ENCODE results near the gene ADAMTS2.

The ADAMTS2 gene

GRCh38 chr5:179221196-179221876 lies 123.9 kb downstream of the ADAMTS2 start:
- no peak overlapping the region for H3K27ac ChIP-seq (ENCODE audit: low read length)
- H3K36me3 ChIP-seq (ENCODE audit: insufficient read depth, low read length) = no peaks in the 10 kb centered on the region
- H3K9ac ChIP-seq (ENCODE audit: low read depth, low read length) = no peak overlapping the region
- DNase-seq (no peak), ATAC-seq (ENCODE audit: insufficient read depth, low read depth) (no peak)
- H3K27me3 ChIP-seq (ENCODE audit: insufficient read depth, low read length, poor library complexity) = no peaks in the 10 kb centered on the region
- no peak overlapping the region for H2AFZ ChIP-seq (ENCODE audit: low read depth, low read length)
- no peaks in the 10 kb centered on the region for H4K20me1 ChIP-seq (ENCODE audit: insufficient read depth, low read length)
- TF ChIP-seq CTCF (IDR thresholded peaks at IDR 0.05; ENCODE audit: borderline replicate concordance, extremely low read depth, low read length, poor library complexity, severe bottlenecking) (no peak), EZH2 (IDR thresholded peaks at IDR 0.05; ENCODE audit: borderline replicate concordance, low read depth, low read length, severe bottlenecking) (no peak)
- peaks cover 16% of the 10 kb centered on the region for H3K9me3 ChIP-seq (ENCODE audit: insufficient read depth, low read length, severe bottlenecking)
- H3K4me1 ChIP-seq (ENCODE audit: insufficient read depth, low read length) = no peaks in the 10 kb centered on the region
- no peak overlapping the region for H3K4me2 ChIP-seq (ENCODE audit: insufficient read depth, low read length)
- H3K4me3 ChIP-seq (ENCODE audit: low read depth in 1 of 2, low read length in 2 of 2) = no peak overlapping the region
- no peaks in the 10 kb centered on the region for H3K79me2 ChIP-seq (ENCODE audit: insufficient read depth, low read length)

GRCh38 chr5:179220716-179221115 lies 124.5 kb downstream of the ADAMTS2 start:
- Histone ChIP-seq H3K9ac (ENCODE audit: low read depth, low read length) (no peak overlapping the region), H3K27me3 (ENCODE audit: insufficient read depth, low read length, poor library complexity) (no peaks in the 10 kb centered on the region), H3K4me2 (ENCODE audit: insufficient read depth, low read length) (no peak overlapping the region), H3K79me2 (ENCODE audit: insufficient read depth, low read length) (no peaks in the 10 kb centered on the region), H3K27ac (ENCODE audit: low read length) (no peak overlapping the region), H3K4me3 (ENCODE audit: low read depth in 1 of 2, low read length in 2 of 2) (no peak overlapping the region), H3K9me3 (ENCODE audit: insufficient read depth, low read length, severe bottlenecking) (peaks cover 16% of the 10 kb centered on the region), H3K36me3 (ENCODE audit: insufficient read depth, low read length) (no peaks in the 10 kb centered on the region), H4K20me1 (ENCODE audit: insufficient read depth, low read length) (no peaks in the 10 kb centered on the region), H2AFZ (ENCODE audit: low read depth, low read length) (no peak overlapping the region), H3K4me1 (ENCODE audit: insufficient read depth, low read length) (no peaks in the 10 kb centered on the region)
- DNase-seq = no peak
- TF ChIP-seq EZH2 (IDR thresholded peaks at IDR 0.05; ENCODE audit: borderline replicate concordance, low read depth, low read length, severe bottlenecking) (no peak), CTCF (IDR thresholded peaks at IDR 0.05; ENCODE audit: borderline replicate concordance, extremely low read depth, low read length, poor library complexity, severe bottlenecking) (no peak)
- no peak for ATAC-seq (ENCODE audit: insufficient read depth, low read depth)

GRCh38 chr5:179219661-179220620 lies 125.3 kb downstream of the ADAMTS2 start:
- Histone ChIP-seq H3K4me1 (ENCODE audit: insufficient read depth, low read length) (no peaks in the 10 kb centered on the region), H3K4me2 (ENCODE audit: insufficient read depth, low read length) (no peak overlapping the region), H3K27me3 (ENCODE audit: insufficient read depth, low read length, poor library complexity) (no peaks in the 10 kb centered on the region), H3K36me3 (ENCODE audit: insufficient read depth, low read length) (no peaks in the 10 kb centered on the region), H3K4me3 (ENCODE audit: low read depth in 1 of 2, low read length in 2 of 2) (no peak overlapping the region), H4K20me1 (ENCODE audit: insufficient read depth, low read length) (no peaks in the 10 kb centered on the region), H2AFZ (ENCODE audit: low read depth, low read length) (no peak overlapping the region), H3K9me3 (ENCODE audit: insufficient read depth, low read length, severe bottlenecking) (peaks cover 16% of the 10 kb centered on the region), H3K9ac (ENCODE audit: low read depth, low read length) (no peak overlapping the region), H3K27ac (ENCODE audit: low read length) (no peak overlapping the region), H3K79me2 (ENCODE audit: insufficient read depth, low read length) (no peaks in the 10 kb centered on the region)
- no peak for TF ChIP-seq EZH2 (IDR thresholded peaks at IDR 0.05; ENCODE audit: borderline replicate concordance, low read depth, low read length, severe bottlenecking)
- TF ChIP-seq CTCF (IDR thresholded peaks at IDR 0.05; ENCODE audit: borderline replicate concordance, extremely low read depth, low read length, poor library complexity, severe bottlenecking) = no peak
- ATAC-seq (ENCODE audit: insufficient read depth, low read depth) (no peak), DNase-seq (no peak)

Data from DND-41 (cell line).